GM12892 (cell line): ENCODE data around the gene NMRK1.

Experiments
- DNase-seq: peaks from one replicate; pipeline ENCODE4 v3.0.0; 2011; ENCODE audit not compliant: insufficient read length
- FAIRE-seq: peaks from 2 replicates; lab custom pipeline; 2011; peaks lifted over from hg19 to GRCh38; lab: Jason Lieb, UNC
- POLR2A ChIP-seq: IDR thresholded peaks from 2 replicates; pipeline ENCODE4 v1.6.1; 2011; ENCODE audit warnings: low read depth, low read length, control low read depth
- POLR2AphosphoS5 ChIP-seq: IDR thresholded peaks from 2 replicates; pipeline ENCODE4 v1.6.1; 2011; ENCODE audit warnings: low read depth, low read length, control low read depth
- TAF1 ChIP-seq: IDR thresholded peaks from 2 replicates; pipeline ENCODE4 v1.6.1; 2011; ENCODE audit warnings: low read depth, mild to moderate bottlenecking, control low read depth, low read length, borderline replicate concordance

The NMRK1 gene

GRCh38 chr9:75101004-75101588, 13.1 kb upstream of the NMRK1 start:
- DNase-seq (no peak), FAIRE-seq (no peak)
- TF ChIP-seq POLR2AphosphoS5 (no peak), TAF1 (no peak), POLR2A (no peak)

GRCh38 chr9:75096796-75097195, 8.8 kb upstream of the NMRK1 start:
- FAIRE-seq: no peak
- DNase-seq: no peak
- no peak for TF ChIP-seq POLR2AphosphoS5
- TF ChIP-seq POLR2A: no peak
- no peak for TF ChIP-seq TAF1

- FAIRE-seq: no peak
Observed at GRCh38 chr9:75092766-75093165, 4.8 kb upstream of the NMRK1 start.

GRCh38 chr9:75090579-75090978, 2.6 kb upstream of the NMRK1 start:
- TF ChIP-seq POLR2AphosphoS5 (no peak), POLR2A (no peak), TAF1 (no peak)
- DNase-seq: no peak
- no peak for FAIRE-seq

More at GRCh38 chr9:75092766-75093165, 4.8 kb upstream of the NMRK1 start:
- no peak for DNase-seq
- TF ChIP-seq TAF1 (no peak), POLR2AphosphoS5 (no peak), POLR2A (no peak)

DNA sequence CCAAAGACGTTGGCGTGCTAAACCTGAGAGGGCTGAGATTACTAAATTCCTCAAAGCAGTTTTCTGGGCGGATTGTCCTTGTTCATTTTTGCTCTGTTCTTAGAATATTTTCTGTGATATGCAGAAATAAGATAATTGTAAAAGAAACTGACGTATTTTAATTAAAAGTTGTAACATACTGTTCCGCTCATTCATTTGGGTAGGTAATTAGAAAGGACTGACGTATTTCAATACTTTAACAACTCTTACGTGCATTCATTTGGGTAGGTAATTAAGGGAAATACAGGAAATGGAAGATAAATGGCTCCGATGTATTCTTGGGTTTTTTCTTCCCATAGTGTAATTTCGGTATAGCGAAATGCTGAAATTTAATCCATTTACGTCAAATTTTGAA, 1.4 kb upstream of the NMRK1 start:
- TF ChIP-seq POLR2A (no peak), TAF1 (no peak)
- FAIRE-seq (no peak), DNase-seq (no peak)

DNA sequence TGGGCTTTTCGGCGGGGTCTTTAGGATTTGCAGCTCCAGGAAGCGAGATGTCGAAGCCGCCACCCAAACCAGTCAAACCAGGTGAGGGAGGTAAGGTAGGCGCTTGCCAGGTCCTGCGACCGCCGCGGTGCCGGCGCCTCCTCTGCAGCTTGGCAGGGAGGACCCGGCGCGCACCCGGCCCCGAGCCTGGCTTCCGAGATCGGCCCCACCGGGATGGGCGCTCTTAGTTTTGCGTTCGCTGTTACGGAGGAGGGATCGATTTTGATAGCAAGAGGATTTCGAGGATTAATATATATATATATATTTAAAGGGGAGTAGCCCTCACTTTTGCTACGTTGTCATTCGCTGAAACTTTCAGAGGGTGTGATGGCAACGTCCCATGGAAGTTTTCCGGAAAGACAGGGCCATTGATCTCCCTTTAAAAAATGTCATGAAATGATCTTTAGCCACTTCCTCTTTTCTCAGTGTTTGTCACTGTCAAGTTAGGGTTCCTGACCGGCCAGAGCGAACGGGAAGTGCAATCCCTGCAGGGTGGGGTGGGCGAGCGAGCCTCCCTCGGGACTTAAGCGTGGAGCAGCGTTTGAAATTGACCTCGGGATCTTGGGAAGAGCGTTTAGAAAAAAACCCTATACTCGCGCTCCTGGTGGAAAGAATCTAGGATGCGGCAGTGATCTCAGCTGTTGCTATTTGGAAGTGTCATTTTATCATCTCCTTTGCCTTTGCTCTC, 854 bp upstream of the NMRK1 start:
- TF ChIP-seq TAF1: no peak
- TF ChIP-seq POLR2A: no peak; the same call in 1 of the 2 replicates
- TF ChIP-seq POLR2AphosphoS5: no peak
- FAIRE-seq: peak; percentile 68
- DNase-seq: peak; percentile 20

DNA sequence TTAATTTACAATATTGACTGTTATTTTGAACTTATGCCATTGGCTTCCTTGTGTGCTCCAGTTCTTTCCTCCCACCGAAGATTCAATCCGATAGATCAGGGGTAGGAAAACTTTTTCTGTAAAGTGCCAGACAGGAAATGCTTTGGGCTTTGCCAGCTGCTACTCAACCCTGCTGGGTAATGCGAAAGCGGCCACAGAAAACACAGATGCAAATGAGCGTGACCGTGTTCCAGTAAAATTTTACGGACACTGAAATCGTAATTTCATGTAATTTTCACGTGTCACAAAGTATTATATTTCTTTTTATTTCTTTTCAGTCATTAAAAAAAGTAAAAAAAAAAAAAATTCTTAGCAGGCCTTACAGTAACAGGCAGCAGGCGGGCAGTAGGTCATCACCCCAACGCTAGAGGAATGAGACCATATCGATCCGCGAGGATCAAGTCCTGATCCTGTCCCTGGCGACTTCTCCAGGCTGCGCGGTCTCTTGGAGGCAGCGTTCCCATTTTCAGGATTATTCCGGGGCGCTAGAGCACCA, 599 bp downstream of the NMRK1 start:
- DNase-seq (no peak), FAIRE-seq (no peak)
- TF ChIP-seq POLR2A (peak; percentile 37; the same call in 1 of the 2 replicates), POLR2AphosphoS5 (no peak), TAF1 (no peak)

- DNase-seq (no peak), FAIRE-seq (no peak)
- no peak for TF ChIP-seq TAF1
- no peak for TF ChIP-seq POLR2AphosphoS5
Observed at GRCh38 chr9:75086541-75087288, 1.2 kb downstream of the NMRK1 start.

- FAIRE-seq (no peak), DNase-seq (no peak)
- TF ChIP-seq POLR2A: no peak
- no peak for TF ChIP-seq TAF1
- TF ChIP-seq POLR2AphosphoS5: no peak
Observed at GRCh38 chr9:75085640-75086039, 2.3 kb downstream of the NMRK1 start.

GRCh38 chr9:75084081-75084672, 3.8 kb downstream of the NMRK1 start:
- DNase-seq (no peak), FAIRE-seq (no peak)
- TF ChIP-seq TAF1 (no peak), POLR2AphosphoS5 (no peak), POLR2A (no peak)

DNA sequence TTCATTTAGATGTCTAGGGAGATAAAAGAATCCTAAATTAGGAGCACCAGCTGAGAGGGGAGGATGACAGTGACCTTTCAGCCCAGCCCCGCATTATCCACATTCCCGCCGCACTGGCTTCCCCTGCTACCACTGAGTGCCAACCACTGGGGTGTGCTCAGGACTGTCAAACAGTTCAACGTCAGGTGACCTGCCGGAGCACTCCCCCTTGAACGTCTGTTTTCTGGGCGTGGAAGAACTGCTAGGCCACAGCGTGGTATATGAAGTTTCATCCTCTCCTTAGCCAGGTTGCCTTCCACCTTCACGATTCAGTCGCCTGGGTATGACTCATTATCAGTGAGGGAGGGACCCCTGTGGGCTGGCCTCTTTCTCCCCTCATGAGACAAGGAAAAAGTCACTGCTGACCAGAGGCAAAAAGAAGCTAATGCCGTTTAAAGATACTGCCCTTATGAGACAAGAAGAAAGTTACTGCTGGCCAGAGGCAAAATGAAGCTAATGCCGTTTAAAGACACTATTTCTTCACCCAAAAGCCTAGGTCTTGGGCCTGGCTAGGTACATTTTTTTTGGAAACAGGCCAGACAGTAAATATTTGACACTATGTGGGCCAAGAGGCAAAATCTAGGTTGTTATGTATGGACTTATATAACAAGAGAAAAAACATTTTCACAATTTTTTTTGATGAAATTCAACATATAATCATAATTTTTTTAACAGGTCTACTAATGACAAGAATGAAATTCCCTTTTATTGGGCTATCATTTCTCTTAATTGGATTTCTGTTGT, 4.6 kb downstream of the NMRK1 start:
- TF ChIP-seq POLR2A (no peak), TAF1 (no peak), POLR2AphosphoS5 (no peak)
- no peak for FAIRE-seq
- DNase-seq: no peak
